GM21528 (cell line): ENCODE data around the gene PADI3.

ENCODE experiments used
- ATAC-seq: cut with Tn5 transposase; IDR thresholded peaks from one replicate; pipeline ENCODE4 v1.9.1; 2021; ENCODE audit warnings: mild to moderate bottlenecking, moderate library complexity; ENCODE audit not compliant: unreplicated experiment, low FRiP score

Gene PADI3

DNA sequence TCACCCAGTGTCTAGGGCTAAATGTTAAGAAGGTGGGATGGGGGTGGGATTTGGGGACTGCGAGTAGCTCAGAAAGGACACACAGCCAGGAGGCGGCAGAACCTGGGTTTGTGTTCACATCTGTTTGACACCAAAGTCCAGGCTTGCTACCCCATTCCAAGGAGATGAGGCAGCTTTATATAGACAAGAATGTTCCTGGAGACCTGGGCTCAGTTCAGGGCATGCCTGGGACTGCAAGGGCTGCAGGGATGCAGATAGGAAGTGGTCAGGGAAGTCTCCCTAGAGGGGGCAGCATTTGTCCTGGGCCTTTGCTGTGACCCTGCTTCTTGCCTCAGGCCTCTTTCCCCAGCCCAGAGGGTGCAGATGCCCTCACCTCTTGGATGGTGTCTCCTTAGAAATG lies 16.3 kb downstream of the PADI3 start:
- no peak for ATAC-seq

DNA sequence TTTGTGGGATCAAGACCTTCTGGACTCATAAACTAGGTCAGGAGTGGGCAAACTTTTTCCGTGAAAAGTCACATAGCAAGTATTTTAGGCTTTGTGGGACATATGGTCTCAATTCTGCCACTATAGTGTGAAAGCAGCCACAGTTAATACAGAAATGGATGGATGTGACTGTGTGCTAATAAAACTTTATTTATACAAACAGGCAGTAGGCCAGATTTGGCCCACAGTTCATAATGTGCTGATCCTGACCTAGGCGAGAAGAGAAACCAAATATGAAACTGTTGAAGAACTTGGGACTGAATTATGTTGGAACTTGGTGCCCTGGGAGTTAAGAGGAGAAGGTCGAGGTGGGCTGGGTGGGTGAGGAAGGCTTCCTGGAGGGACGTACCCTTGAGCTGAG lies 17.1 kb downstream of the PADI3 start:
- no peak for ATAC-seq

DNA sequence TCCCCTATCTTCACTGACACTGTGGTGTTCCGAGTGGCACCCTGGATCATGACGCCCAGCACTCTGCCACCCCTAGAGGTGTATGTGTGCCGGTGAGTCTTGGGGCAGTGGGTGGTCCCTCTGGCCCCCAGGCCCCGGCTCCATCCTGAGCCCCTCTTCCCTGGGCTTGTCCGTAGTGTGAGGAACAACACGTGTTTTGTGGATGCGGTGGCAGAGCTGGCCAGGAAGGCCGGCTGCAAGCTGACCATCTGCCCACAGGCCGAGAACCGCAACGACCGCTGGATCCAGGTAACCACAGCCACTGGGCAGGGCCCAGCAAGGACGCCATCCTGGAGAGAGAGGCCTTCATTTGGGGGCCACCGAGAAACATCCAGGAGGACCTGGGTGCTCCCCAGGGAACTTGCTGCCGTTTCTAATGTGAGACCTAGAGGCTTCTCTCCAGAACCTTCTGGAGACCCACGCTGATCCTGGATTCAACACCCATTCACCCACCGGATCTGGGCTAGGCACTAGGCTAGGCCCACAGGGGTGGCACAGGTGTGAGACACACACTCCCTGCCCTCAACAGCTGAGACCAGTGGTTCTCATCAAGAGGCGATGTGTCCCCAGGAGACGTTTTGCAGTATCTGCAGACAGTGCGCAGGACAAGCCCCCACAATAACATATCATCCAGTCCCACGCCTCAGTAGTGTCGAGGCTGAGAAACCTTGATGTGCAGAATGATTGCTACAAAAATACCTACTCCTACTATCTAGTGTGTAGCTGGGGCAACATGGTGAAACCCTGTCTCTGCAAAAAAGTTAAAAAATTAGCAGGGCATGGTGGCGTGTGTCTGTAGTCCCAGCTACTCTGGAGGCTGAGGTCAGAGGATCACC lies 22.2 kb downstream of the PADI3 start:
- ATAC-seq: no peak

DNA sequence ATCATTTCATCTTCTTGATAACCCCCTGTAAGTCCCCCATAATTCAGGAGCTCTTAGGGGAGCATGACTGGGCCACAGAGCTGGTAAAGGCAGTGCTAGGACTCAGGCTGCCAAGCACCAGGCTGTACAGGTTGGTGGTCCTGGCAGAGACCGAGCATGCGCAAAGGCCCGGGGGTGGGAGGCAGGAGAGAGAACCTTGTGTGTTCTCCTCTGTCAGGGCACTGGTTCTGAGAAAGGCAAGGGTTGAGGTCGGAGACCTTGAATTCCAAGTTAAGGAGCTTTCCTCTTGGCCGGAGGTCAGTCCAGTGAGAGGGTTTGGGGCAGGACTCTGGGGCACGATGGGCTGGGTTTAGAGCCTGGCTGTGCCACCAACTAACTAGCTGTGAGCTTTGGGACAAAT lies 23.2 kb downstream of the PADI3 start:
- no peak for ATAC-seq

DNA sequence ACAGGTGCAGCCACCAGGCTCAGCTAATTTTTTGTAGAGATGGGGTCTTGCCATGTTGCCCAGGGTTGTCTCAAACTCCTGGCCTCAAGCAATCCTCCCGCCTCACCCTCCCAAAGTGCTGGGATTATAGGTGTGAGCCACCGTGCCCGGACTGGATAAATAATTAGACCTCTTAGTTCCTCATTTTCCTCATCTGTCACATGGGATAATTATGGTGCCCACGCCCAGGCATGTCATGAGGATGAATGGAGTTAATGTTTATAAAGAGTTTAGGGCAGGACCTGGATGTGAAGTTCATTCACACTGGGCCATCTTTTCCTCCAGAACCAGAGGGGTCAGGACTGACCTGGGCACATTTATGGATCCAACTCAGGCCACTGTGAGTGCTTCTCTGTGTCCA lies 23.7 kb downstream of the PADI3 start:
- ATAC-seq: no peak

DNA sequence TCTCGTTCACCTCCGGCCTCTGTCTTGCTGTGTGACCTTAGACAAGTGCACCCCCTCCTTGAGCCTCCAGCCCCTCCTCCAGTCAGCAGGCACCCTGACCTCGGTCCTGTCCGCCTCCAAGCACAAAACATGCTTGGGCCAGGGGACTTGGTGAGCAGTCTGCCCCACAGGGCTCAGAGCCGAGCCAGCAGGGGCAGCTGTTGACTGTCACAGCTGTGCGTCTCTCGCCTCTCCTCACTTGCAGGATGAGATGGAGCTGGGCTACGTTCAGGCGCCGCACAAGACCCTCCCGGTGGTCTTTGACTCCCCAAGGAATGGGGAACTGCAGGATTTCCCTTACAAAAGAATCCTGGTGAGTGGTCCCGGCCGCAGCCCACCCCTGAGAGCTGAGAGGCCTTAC lies 24.2 kb downstream of the PADI3 start:
- ATAC-seq: no peak

DNA sequence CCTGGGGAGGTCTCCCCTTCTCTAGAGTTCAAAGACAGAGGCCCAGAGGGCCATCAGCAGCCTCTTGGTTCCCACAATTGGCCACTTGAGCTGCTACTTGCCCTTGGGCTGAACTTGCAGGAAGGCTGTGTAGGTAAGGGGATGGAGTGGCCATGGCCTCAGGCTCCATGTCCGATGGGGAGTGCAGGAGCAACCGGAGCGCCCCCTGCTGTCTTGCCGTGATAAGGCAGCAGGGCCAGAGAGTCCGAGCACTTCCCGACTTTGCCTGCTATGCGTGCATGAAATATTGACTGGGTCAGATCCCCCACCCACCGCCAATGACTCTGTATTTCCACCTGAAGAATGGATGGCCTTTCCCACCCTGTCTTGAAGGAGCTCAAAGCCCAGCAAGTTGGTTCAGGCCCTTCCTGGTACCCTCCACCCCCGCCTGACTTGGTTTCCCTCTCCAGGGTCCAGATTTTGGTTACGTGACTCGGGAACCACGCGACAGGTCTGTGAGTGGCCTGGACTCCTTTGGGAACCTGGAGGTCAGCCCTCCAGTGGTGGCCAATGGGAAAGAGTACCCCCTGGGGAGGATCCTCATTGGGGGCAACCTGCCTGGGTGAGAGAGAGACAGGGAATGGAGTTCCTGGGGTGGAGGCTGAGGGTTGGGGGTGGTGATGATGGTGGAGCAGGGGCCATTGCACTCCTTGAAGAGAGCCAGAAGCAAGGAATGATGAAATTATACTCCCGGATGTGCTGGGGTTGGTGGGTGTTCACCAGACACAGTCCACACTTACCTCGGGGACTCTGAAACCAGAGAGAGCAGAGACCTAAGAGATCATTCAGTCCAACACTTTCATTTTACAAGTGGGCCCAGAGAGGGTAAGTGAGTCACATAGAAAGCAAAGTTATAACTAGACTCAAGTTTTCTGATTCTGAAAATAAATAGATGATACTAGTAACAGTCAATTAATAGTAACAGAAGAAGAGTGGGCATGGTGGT lies 25.6 kb downstream of the PADI3 start:
- no peak for ATAC-seq

DNA sequence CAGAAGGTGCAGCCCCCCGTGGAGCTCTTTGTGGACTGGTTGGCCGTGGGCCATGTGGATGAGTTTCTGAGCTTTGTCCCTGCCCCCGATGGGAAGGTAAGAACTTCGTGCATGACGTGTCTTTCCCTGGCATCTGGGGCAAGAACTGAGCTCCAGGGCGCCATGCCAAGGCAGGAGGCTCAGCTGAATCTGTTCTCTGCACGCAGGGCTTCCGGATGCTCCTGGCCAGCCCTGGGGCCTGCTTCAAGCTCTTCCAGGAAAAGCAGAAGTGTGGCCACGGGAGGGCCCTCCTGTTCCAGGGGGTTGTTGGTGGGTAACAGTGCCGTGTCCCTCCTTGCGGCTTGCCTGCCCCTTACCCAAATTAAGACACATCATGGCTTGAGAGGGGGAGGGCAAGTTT lies 27.7 kb downstream of the PADI3 start:
- ATAC-seq: no peak

DNA sequence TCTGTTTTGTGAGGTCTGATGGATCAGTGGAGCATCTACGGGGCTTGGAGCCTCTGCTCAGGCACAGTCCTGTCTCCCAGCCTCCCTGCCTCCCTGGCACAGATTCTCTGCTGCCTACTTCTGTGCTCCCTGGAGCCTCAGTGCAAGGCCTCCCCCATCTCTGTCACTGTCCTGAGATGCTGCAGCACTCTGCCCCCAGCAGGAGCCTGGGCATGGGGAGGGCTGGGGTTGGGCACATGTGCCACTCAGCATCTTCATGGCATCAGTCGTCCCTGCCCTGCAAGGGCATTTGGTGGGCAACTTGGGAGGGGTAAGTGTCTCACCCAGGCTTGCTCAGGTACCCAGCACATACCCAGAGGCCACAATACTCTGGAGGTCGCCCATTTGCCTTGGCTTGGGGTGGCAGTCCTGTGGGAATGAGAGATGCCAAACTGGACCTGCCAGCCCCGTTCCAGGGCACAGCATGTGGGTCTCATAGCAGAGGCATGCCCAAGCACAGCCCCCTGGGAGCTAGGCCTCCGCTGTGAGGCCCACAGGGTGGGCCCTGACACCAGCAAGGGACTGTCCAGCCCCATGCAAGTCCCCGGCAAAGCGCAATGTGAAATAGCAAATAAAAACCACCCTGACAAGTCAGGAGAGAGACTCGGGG lies 28.7 kb downstream of the PADI3 start:
- ATAC-seq: no peak

DNA sequence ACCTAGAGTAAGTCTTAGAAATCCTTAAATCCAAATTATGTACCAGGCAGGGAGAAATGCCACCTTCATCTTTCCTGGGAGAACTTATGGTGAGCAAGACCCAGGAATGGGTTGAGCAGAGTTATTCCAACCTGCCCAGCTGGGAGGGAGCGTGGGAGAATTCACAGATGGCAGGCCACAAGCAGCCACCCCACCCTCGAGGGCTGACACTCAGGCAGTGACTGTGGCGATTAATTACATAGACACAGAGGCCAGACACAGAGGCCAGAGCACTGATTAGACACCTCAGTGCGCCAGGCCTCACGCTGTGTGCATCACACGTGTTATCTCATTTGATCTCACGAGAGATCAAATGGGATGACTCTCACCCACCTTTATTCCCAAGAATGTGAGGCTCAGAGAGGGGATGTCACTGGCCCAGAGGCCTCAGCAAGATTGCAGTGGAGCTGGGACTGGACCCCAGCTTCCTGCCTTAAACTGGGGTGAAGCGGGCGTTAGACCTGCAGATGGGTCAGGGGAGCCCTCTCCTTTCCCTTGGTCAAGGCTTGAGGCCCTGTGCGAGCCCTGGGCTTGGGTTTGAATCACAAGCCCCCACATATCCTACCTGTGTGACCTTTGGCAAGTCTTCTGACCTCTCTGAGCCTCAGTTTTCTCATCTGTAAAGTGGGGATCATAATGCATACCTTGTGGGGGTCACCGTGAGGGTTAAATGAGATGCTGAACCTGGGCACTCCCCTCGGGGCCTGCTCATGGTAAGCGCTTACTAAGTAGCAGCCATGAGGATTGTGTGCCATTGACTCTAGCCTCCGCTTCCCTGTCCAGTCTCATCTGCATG lies 30.3 kb downstream of the PADI3 start:
- ATAC-seq: no peak

DNA sequence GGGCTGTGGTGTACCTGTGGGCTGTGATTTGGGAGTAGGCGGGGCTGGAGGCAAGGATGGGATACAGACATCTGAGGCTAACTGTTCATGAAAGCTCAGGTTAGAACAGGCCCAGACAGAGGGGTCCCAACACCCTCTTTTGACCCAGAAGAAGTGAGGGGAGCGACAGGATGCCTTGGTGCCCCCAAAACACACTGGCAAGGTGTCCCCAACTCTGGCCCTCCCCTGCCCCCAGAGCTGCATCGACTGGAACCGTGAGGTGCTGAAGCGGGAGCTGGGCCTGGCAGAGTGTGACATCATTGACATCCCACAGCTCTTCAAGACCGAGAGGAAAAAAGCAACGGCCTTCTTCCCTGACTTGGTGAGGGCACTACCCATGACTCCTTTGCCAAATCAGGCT lies 31.5 kb downstream of the PADI3 start:
- ATAC-seq: no peak

DNA sequence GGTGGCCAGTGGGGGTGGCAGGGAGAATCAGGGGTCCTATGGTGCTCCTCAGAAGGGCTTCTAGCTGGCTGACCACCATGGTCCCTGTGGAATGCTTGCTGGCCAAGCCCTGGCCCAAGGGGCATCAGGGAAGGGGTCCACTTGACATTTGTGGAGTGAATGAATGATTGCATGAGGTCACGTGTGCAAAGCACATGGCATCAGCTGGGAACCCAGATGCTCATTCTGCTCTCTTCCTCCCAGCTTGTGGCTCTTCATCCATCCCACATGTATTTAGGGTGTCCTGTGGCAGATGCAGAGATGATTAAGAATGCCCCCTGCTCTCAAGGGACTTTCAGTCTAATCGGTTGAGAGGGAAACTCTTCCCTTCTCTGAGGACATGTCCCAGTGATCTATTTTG lies 32.0 kb downstream of the PADI3 start:
- no peak for ATAC-seq

DNA sequence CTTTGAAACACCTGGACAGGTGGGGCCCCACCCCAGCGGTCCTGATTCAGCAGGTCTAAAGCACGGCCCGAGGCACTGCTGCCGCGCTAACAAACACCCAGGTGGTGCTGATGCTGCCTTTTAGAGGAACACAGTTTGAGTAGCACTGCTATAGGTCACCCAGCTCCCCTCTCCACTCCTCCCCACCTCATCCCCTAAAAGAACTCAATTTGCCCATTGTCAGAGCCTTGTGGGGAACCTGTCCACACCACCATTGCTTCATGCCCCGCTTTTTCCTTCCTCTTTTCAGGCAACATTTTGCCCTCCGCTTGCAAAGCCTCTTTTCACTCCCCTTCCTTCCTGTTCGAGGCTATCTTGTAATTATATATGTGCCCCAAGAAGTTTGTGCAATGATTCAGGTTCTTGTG lies 32.9 kb downstream of the PADI3 start:
- no peak for ATAC-seq

DNA sequence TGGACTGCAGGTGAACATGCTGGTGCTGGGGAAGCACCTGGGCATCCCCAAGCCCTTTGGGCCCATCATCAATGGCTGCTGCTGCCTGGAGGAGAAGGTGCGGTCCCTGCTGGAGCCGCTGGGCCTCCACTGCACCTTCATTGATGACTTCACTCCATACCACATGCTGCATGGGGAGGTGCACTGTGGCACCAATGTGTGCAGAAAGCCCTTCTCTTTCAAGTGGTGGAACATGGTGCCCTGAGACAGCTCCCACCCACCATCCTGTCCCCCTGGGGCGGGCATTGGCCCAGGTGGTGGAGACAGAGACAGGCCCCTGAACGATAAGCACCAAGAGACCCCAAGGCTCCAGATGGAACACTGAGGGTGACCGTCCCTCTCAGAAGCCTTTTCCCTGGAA lies 33.9 kb downstream of the PADI3 start:
- no peak for ATAC-seq

DNA sequence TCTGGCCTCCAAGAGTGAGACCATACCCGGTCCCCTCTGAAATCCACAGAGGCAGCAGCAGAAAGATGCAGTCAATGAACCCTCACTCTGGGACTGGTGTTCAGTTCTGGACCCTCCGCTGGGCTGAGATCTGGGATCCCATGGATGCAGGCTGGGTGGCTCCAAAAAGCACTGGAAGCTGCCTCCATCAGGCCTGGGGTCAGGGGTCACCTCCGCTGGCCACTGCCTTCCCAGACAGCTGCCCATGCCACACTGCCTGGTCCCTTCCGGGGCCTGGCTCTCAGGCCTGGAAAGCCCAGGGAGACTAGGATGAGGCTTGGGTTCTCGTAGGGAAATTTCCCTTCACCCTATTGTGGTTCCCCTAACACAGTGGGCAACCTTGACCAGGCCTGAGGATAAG lies 37.7 kb downstream of the PADI3 start:
- ATAC-seq: no peak

DNA sequence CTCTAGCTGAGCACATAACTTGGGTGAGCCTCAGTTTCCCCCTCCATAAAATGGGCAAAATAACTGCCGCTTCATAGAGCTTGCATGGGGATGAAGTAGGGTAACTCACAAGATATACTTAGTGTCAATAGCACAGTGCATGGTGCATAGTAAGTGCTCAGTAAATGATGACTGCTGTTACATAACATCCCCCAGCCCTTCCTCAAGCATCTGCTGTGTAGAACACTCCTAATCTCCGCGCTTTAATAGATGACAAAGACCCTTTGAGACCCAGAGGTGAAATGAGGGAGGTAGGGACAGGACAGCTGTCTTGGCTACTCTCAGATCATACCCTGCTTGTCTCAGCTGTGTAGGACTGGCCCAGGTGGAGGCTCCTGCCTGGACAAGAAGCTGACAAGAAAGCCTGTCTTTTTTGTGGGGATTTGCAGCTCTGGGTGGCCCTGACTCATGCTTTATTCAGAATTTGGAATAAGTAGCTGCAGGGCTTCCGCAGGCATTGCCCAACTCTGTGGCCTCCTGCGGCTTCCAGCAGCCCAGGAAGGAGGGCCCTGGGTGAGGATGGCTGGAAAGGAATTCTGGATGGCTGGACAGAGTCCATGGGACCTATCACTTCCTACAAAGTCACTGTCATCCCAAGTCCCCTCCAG lies 38.4 kb downstream of the PADI3 start:
- ATAC-seq: no peak

DNA sequence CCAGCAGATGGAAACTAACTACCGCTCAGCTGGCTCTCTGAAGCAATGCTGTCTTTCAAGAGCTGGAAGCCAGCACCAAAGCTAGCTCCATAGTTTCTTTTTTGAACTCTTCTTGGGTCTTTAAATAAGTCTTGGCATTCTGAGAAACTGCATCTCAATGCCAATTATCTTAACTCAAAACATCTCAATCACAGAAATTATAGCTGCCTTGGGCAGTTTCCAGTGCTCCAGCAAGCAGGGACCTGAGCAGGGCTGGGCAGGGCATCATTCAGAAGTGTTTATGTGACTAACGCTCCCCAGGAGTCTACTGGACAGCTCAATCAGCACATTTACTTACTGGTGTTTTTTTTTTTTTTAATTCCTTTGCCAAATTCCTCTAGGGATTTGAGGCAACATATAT lies 40.8 kb downstream of the PADI3 start:
- ATAC-seq: no peak

DNA sequence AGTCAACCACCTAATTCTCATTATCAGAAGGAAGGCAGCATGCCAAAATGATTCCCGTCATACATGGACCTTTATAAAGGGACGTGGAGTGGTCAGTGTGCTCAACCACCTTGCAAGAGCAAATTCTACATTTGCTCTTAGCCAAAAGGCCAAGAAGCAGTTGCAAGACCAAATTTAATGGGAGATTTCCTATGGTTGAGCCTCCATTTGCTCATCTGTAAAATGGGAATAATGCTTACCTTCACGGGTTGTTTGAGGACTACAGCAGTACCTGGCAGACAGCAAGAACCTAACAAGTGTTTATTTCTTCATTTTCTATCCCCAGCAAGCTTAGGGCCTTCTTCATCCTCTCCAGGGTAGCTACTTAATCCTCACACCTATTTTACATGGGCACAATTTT lies 41.7 kb downstream of the PADI3 start:
- ATAC-seq: no peak

DNA sequence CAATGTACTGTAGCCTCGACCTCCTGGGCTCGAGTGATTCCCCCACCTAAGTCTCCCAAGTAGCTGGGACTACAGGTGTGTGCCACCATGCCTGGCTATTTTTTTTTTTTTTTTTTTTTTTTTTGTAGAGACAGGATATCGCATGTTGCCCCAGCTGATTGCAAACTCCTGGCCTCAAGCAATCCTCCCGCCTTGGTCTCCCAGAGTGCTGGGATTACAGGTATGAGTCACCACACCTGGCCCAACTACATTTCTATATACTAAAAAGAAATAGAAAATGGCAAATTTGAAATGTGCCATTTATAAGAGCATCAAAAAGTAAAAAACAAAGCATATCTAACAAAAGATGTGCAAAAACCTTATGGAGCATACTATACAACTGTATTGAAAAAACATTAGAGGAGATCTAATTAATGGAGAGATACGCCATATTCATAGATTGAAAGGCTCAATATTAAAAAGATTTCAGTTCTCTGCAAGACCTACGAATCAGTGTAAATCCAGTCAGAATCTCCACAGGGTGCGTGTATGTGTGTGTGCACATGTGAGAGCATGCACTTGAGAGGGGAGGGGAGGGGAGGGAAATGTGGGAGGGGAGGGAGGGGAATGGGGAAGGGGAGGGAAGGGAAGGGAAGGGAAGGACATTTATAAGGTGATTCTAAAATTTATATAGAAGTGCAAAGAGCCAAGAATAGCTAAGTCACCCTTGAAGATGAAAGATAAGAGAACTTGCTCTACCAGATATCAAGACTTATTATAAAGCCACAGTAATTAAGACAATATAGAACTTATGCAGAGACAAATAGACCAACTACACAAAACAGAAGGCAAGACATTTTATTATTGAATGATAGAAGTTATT lies 43.6 kb downstream of the PADI3 start:
- ATAC-seq: no peak
